WTC11 (cell line): Measurements from ENCODE around the gene CDC73. TPM values are rescaled to one million over a fixed set of nuclear protein-coding genes. Genes with fewer than 3 reads are reported as not detected.

Experiments
- ATAC-seq: fragments of 200-7000 bp; cut with Tn5 transposase; 2 replicates; pipeline ENCODE4 v1.10.0; 2021; ENCODE audit warnings: mild to moderate bottlenecking, moderate library complexity
- CTCF ChIA-PET: fragments of 300-600 bp; sonication (Branson Sonifier 250); formaldehyde crosslinking; loops from one replicate; lab custom pipeline; 2021; ENCODE audit warnings: antibody characterized with exemption; lab: Charles Lee
- POLR2A ChIA-PET: fragments of 350-600 bp; sonication (Branson Sonifier 250); formaldehyde crosslinking; loops from one replicate; lab custom pipeline; 2021; ENCODE audit warnings: antibody characterized with exemption; lab: Charles Lee
- DNase-seq: peaks from one replicate; pipeline ENCODE4 v3.0.0; 2021; ENCODE audit warnings: low spot score
- H3K27ac Mint-ChIP-seq: 2 replicates; pipeline ENCODE4 v1.8.0; 2021; ENCODE audit warnings: mixed read lengths
- H3K27me3 Mint-ChIP-seq: 2 replicates; pipeline ENCODE4 v1.8.0; 2021; ENCODE audit warnings: low read depth, mild to moderate bottlenecking, moderate library complexity, mixed read lengths
- H3K36me3 Mint-ChIP-seq: 2 replicates; pipeline ENCODE4 v1.8.0; 2021; ENCODE audit warnings: mixed read lengths
- H3K4me1 Mint-ChIP-seq: 2 replicates; pipeline ENCODE4 v1.8.0; 2022; ENCODE audit warnings: mixed read lengths
- H3K4me3 Mint-ChIP-seq: 2 replicates; pipeline ENCODE4 v1.8.0; 2021; ENCODE audit warnings: mild to moderate bottlenecking, moderate library complexity, mixed read lengths
- H3K9me3 Mint-ChIP-seq: 2 replicates; pipeline ENCODE4 v1.8.0; 2021; ENCODE audit warnings: mixed read lengths
- ESRRA ChIP-seq: sonication (generic); formaldehyde crosslinking; IDR thresholded peaks from 2 replicates; pipeline ENCODE4 v1.8.1; 2022; ENCODE audit warnings: mild to moderate bottlenecking, missing genetic modification reagents, borderline replicate concordance
- MYBL2 ChIP-seq: sonication (generic); formaldehyde crosslinking; IDR thresholded peaks from 2 replicates; pipeline ENCODE4 v1.8.1; 2023; ENCODE audit warnings: mild to moderate bottlenecking, moderate library complexity, missing genetic modification reagents
- NFE2L1 ChIP-seq: sonication (generic); formaldehyde crosslinking; IDR thresholded peaks from 2 replicates; pipeline ENCODE4 v1.8.1; 2023; ENCODE audit warnings: missing genetic modification reagents
- NR1H2 ChIP-seq: sonication (generic); formaldehyde crosslinking; IDR thresholded peaks from 2 replicates; pipeline ENCODE4 v1.9.0; 2021; ENCODE audit warnings: mild to moderate bottlenecking, moderate library complexity, missing genetic modification reagents
- TEAD1 ChIP-seq: sonication (generic); formaldehyde crosslinking; IDR thresholded peaks from 2 replicates; pipeline ENCODE4 v1.8.0; 2022; ENCODE audit warnings: mild to moderate bottlenecking, missing genetic modification reagents
- TEAD4 ChIP-seq: sonication (generic); formaldehyde crosslinking; IDR thresholded peaks from 2 replicates; pipeline ENCODE4 v1.8.0; 2022; ENCODE audit warnings: mild to moderate bottlenecking, missing genetic modification reagents
- ZNF423 ChIP-seq: fragments of 250-450 bp; sonication (Bioruptor Pico); IDR thresholded peaks from 2 replicates; pipeline ENCODE4 v2.1.2; 2022; ENCODE audit warnings: mild to moderate bottlenecking, moderate library complexity
- total RNA-seq: library from RNA; stranded (reverse); gene quantifications from 3 replicates; pipeline ENCODE4 v1.2.3, GENCODE V29; 2021
- TF ChIP-seq, protein P1 (sequence below): fragments of 250-450 bp; sonication (Bioruptor Pico); IDR thresholded peaks from 2 replicates; pipeline ENCODE4 v1.9.0; 2021; ENCODE audit warnings: mild to moderate bottlenecking
- TF ChIP-seq, protein P2 (sequence below): sonication (generic); formaldehyde crosslinking; conservative IDR thresholded peaks from 2 replicates; pipeline ENCODE4 v1.8.1; 2022; ENCODE audit warnings: mild to moderate bottlenecking, missing genetic modification reagents
- TF ChIP-seq, protein P3 (sequence below): sonication (generic); formaldehyde crosslinking; IDR thresholded peaks from 2 replicates; pipeline ENCODE4 v1.8.1; 2022; ENCODE audit warnings: low read depth, mild to moderate bottlenecking, moderate library complexity, missing genetic modification reagents, borderline replicate concordance
- TF ChIP-seq, protein P4 (sequence below): sonication (generic); formaldehyde crosslinking; IDR thresholded peaks from 2 replicates; pipeline ENCODE4 v1.8.1; 2022; ENCODE audit warnings: mild to moderate bottlenecking, missing genetic modification reagents, moderate library complexity, borderline replicate concordance
- TF ChIP-seq, protein P5 (sequence below): fragments of 250-450 bp; sonication (Bioruptor Pico); IDR thresholded peaks from 2 replicates; pipeline ENCODE4 v2.1.2; 2022; ENCODE audit warnings: mild to moderate bottlenecking, moderate library complexity
- TF ChIP-seq, protein P6 (sequence below): sonication (generic); formaldehyde crosslinking; IDR thresholded peaks from 2 replicates; pipeline ENCODE4 v1.8.0; 2022; ENCODE audit warnings: mild to moderate bottlenecking, missing genetic modification reagents
- TF ChIP-seq, protein P7 (sequence below): sonication (generic); formaldehyde crosslinking; IDR thresholded peaks from 2 replicates; pipeline ENCODE4 v1.8.0; 2022; ENCODE audit warnings: mild to moderate bottlenecking, missing genetic modification reagents
- TF ChIP-seq, protein P8 (sequence below): sonication (generic); formaldehyde crosslinking; IDR thresholded peaks from 2 replicates; pipeline ENCODE4 v1.8.0; 2023; ENCODE audit warnings: mild to moderate bottlenecking, missing genetic modification reagents
- TF ChIP-seq, protein P9 (sequence below): sonication (generic); formaldehyde crosslinking; IDR thresholded peaks from 2 replicates; pipeline ENCODE4 v1.8.1; 2022; ENCODE audit warnings: missing genetic modification reagents, borderline replicate concordance
- TF ChIP-seq, protein P10 (sequence below): fragments of 250-450 bp; sonication (Bioruptor Pico); IDR thresholded peaks from 2 replicates; pipeline ENCODE4 v1.9.0; 2021; ENCODE audit warnings: moderate library complexity, mild to moderate bottlenecking, inconsistent platforms, borderline replicate concordance

The CDC73 gene
- total RNA-seq, 1 experiment from 2014 or later = 57.1 TPM

DNA sequence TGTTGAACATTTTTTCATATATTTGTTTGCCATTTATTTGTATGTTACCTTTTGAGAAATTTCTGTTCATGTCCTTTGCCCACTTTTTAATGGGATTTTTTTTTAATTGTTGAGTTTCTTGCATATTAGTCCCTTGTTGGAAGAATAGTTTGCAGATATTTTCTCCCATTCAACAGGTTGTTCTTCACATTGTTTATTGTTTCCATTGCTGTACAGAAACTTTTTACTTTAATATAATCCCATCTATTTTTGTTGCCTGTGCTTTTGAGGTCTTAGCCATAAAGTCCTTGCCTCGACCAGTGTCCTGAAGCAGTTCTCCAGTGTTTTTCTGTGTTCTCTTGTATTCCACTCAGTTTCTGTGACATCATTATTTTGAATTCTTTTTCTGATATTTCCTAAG, 118.8 kb downstream of the CDC73 start:
- Mint-ChIP-seq H3K27me3 (no peaks in the 10 kb centered on the region; the same call in 1 of the 2 replicates), H3K27ac (no peak overlapping the region), H3K9me3 (no peaks in the 10 kb centered on the region), H3K4me1 (no peaks in the 10 kb centered on the region), H3K4me3 (no peak overlapping the region), H3K36me3 (peaks cover 6% of the 10 kb centered on the region; the same call in 1 of the 2 replicates)
- TF ChIP-seq, protein P1, sequence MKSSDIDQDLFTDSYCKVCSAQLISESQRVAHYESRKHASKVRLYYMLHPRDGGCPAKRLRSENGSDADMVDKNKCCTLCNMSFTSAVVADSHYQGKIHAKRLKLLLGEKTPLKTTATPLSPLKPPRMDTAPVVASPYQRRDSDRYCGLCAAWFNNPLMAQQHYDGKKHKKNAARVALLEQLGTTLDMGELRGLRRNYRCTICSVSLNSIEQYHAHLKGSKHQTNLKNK (CRISPR knock-in tag) = no peak
- TF ChIP-seq ESRRA (CRISPR knock-in tag) = no peak
- no peak for TF ChIP-seq ZNF423 (CRISPR knock-in tag)
- TF ChIP-seq, protein P2, sequence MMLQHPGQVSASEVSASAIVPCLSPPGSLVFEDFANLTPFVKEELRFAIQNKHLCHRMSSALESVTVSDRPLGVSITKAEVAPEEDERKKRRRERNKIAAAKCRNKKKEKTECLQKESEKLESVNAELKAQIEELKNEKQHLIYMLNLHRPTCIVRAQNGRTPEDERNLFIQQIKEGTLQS = no peak
- TF ChIP-seq MYBL2 (CRISPR knock-in tag) = no peak
- TF ChIP-seq, protein P3, sequence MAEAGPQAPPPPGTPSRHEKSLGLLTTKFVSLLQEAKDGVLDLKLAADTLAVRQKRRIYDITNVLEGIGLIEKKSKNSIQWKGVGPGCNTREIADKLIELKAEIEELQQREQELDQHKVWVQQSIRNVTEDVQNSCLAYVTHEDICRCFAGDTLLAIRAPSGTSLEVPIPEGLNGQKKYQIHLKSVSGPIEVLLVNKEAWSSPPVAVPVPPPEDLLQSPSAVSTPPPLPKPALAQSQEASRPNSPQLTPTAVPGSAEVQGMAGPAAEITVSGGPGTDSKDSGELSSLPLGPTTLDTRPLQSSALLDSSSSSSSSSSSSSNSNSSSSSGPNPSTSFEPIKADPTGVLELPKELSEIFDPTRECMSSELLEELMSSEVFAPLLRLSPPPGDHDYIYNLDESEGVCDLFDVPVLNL (CRISPR knock-in tag) = no peak
- TF ChIP-seq, protein P4, sequence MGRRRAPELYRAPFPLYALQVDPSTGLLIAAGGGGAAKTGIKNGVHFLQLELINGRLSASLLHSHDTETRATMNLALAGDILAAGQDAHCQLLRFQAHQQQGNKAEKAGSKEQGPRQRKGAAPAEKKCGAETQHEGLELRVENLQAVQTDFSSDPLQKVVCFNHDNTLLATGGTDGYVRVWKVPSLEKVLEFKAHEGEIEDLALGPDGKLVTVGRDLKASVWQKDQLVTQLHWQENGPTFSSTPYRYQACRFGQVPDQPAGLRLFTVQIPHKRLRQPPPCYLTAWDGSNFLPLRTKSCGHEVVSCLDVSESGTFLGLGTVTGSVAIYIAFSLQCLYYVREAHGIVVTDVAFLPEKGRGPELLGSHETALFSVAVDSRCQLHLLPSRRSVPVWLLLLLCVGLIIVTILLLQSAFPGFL (CRISPR knock-in tag) = no peak
- TF ChIP-seq, protein P5, sequence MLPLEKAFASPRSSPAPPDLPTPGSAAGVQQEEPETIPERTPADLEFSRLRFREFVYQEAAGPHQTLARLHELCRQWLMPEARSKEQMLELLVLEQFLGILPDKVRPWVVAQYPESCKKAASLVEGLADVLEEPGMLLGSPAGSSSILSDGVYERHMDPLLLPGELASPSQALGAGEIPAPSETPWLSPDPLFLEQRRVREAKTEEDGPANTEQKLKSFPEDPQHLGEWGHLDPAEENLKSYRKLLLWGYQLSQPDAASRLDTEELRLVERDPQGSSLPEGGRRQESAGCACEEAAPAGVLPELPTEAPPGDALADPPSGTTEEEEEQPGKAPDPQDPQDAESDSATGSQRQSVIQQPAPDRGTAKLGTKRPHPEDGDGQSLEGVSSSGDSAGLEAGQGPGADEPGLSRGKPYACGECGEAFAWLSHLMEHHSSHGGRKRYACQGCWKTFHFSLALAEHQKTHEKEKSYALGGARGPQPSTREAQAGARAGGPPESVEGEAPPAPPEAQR (CRISPR knock-in tag) = no peak
- TF ChIP-seq, protein P6, sequence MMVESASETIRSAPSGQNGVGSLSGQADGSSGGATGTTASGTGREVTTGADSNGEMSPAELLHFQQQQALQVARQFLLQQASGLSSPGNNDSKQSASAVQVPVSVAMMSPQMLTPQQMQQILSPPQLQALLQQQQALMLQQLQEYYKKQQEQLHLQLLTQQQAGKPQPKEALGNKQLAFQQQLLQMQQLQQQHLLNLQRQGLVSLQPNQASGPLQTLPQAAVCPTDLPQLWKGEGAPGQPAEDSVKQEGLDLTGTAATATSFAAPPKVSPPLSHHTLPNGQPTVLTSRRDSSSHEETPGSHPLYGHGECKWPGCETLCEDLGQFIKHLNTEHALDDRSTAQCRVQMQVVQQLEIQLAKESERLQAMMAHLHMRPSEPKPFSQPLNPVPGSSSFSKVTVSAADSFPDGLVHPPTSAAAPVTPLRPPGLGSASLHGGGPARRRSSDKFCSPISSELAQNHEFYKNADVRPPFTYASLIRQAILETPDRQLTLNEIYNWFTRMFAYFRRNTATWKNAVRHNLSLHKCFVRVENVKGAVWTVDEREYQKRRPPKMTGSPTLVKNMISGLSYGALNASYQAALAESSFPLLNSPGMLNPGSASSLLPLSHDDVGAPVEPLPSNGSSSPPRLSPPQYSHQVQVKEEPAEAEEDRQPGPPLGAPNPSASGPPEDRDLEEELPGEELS (CRISPR knock-in tag) = no peak
- no peak for DNase-seq
- POLR2A ChIA-PET = no interaction called here
- no peak for ATAC-seq
- CTCF ChIA-PET = no interaction called here

DNA sequence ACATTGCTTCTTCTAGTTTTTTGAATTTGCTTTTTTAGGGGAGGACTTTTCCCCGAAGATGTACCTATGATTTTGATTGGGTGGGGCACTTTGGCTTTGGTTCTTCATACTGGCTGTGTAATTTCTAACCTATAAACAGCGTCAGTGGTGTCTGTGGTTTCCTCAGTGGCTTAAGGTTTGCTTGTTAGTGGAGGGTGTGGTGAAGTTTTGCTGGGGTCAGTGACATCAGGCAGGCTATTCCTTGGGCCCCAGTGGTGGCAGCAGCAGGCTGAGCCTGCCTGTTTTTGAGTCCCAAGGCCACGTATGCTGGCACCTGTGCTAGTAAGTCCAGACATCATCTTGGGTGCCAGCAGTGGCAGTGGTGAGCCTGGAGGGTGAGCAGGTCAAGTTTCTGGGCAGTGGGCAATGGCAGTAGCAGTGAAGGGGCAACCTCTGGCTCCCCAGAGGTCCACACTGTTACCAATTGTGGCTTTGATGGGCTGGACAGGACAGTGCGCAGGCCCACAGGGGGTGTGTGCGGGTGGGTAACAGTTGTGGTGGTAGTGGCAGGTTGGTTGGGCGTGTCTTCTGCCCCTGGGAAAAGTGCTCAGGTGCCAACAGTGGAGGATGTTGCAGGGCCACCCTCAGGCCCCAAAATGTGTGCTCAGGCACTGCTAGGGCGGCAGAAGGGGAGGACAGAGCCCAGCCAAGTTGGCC, 119.4 kb downstream of the CDC73 start:
- Mint-ChIP-seq H3K9me3 (no peaks in the 10 kb centered on the region), H3K4me1 (no peaks in the 10 kb centered on the region), H3K27me3 (no peaks in the 10 kb centered on the region; the same call in 1 of the 2 replicates), H3K27ac (no peak overlapping the region), H3K36me3 (peaks cover 7% of the 10 kb centered on the region), H3K4me3 (no peak overlapping the region)
- CTCF ChIA-PET = no interaction called here
- DNase-seq (no peak), ATAC-seq (no peak)
- POLR2A ChIA-PET = no interaction called here
- TF ChIP-seq, protein P1 (CRISPR knock-in tag) = no peak
- TF ChIP-seq, protein P7, sequence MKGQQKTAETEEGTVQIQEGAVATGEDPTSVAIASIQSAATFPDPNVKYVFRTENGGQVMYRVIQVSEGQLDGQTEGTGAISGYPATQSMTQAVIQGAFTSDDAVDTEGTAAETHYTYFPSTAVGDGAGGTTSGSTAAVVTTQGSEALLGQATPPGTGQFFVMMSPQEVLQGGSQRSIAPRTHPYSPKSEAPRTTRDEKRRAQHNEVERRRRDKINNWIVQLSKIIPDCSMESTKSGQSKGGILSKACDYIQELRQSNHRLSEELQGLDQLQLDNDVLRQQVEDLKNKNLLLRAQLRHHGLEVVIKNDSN (CRISPR knock-in tag) = no peak
- TF ChIP-seq, protein P8, sequence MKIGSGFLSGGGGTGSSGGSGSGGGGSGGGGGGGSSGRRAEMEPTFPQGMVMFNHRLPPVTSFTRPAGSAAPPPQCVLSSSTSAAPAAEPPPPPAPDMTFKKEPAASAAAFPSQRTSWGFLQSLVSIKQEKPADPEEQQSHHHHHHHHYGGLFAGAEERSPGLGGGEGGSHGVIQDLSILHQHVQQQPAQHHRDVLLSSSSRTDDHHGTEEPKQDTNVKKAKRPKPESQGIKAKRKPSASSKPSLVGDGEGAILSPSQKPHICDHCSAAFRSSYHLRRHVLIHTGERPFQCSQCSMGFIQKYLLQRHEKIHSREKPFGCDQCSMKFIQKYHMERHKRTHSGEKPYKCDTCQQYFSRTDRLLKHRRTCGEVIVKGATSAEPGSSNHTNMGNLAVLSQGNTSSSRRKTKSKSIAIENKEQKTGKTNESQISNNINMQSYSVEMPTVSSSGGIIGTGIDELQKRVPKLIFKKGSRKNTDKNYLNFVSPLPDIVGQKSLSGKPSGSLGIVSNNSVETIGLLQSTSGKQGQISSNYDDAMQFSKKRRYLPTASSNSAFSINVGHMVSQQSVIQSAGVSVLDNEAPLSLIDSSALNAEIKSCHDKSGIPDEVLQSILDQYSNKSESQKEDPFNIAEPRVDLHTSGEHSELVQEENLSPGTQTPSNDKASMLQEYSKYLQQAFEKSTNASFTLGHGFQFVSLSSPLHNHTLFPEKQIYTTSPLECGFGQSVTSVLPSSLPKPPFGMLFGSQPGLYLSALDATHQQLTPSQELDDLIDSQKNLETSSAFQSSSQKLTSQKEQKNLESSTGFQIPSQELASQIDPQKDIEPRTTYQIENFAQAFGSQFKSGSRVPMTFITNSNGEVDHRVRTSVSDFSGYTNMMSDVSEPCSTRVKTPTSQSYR (CRISPR knock-in tag) = no peak
- TF ChIP-seq, protein P9, sequence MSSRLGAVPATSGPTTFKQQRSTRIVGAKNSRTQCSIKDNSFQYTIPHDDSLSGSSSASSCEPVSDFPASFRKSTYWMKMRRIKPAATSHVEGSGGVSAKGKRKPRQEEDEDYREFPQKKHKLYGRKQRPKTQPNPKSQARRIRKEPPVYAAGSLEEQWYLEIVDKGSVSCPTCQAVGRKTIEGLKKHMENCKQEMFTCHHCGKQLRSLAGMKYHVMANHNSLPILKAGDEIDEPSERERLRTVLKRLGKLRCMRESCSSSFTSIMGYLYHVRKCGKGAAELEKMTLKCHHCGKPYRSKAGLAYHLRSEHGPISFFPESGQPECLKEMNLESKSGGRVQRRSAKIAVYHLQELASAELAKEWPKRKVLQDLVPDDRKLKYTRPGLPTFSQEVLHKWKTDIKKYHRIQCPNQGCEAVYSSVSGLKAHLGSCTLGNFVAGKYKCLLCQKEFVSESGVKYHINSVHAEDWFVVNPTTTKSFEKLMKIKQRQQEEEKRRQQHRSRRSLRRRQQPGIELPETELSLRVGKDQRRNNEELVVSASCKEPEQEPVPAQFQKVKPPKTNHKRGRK (CRISPR knock-in tag) = no peak
- TF ChIP-seq NFE2L1 (CRISPR knock-in tag) = no peak
- no peak for TF ChIP-seq TEAD4
- TF ChIP-seq TEAD1 (CRISPR knock-in tag) = no peak
- TF ChIP-seq NR1H2 (CRISPR knock-in tag) = no peak
- TF ChIP-seq, protein P10, sequence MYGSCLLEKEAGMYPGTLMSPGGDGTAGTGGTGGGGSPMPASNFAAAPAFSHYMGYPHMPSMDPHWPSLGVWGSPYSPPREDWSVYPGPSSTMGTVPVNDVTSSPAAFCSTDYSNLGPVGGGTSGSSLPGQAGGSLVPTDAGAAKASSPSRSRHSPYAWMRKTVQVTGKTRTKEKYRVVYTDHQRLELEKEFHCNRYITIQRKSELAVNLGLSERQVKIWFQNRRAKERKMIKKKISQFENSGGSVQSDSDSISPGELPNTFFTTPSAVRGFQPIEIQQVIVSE (CRISPR knock-in tag) = no peak
- no peak for TF ChIP-seq ZNF423 (CRISPR knock-in tag)
